NCI-H2107 (cell line): ENCODE measurements around the gene LCN10.

Experiments
- DNase-seq: peaks from one replicate; lab custom pipeline; 2025; lab: John Stamatoyannopoulos, UW

LCN10 gene

DNA sequence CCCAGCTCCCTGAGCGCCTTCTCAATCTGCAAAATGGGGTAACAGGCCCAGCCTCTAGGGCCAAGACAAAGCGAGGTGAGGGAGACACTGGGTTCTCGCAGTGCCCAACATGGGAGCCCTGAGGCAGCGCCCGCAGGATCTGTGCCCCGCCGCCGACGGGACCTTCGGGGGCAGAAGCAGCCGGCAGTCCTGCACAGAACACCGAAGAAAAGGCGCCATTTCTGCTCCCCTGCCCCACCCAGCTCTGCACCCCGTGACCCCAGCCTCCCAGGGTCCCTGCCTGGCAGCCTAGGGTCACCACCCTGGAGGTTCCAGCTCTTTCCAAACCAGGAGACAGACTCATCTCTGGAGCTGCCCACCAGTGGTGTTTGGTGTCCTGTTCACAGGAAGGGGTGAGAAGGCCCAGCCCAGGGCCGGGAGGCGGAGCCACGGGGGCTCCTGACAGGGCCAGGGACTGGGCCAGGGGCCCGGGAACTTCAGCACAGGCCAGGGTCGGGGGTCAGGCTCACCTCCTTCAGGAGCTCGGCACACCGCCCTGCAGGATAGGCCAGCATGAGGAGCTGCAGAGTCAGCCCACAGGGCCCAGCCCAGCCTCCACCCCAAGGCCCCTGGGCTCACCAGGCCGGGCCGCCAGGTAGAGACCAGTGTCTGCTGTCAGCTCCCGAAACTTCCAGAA, 12.0 kb upstream of the LCN10 start:
- no peak for DNase-seq

GRCh38 chr9:136754059-136754572, 11.4 kb upstream of the LCN10 start:
- DNase-seq = no peak

GRCh38 chr9:136753371-136754058, 10.8 kb upstream of the LCN10 start:
- no peak for DNase-seq

- no peak for DNase-seq
Measured at GRCh38 chr9:136751814-136752213, 9.1 kb upstream of the LCN10 start.

DNA sequence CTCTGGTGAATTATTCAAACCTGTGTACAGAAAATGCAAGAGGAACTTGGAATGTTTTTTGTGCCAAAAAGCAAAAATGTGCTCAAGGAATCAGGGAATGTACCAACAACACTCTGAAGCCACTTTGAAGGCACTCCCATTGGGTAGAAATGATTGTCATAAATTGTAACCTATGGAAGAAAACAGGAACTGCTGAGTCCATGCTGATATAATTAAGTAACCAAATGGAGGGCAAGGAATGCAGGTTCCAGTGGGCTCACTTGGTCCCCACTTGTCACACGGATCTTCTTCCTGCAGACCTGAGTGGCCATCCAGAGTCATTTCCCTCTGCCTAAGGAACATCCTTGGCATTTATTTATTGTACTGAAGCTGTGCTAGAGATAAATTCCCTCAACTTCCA, 8.5 kb upstream of the LCN10 start:
- DNase-seq = no peak

DNA sequence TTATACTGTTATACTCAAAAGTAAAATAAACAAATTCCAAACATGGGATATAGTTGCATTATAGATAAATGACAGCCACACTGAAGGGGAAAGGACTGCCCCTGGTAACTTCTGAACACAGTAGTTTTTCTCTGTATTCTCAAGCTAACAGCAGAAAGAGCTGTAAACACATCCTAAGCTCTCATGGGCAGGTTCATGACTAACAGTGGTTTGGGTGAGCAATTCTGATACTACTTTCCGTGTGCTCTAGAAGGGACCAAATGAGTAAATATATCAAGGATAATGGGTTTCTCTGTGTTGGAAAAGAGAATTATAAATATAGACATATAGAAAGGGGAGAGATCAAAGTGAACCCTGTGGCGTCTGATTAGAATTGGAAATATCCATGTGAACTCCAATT, 7.8 kb upstream of the LCN10 start:
- DNase-seq = no peak

- no peak for DNase-seq
Measured at GRCh38 chr9:136748666-136749611, 6.2 kb upstream of the LCN10 start.

- no peak for DNase-seq
Measured at GRCh38 chr9:136748201-136748600, 5.5 kb upstream of the LCN10 start, which contains the start of gene LCN6. LCN6 (minus strand) TSS chr9:136748525; CDS start chr9:136748483, 42 bp downstream.

- DNase-seq = no peak
Measured at GRCh38 chr9:136747161-136748060, 4.7 kb upstream of the LCN10 start.

GRCh38 chr9:136746621-136747020, 3.9 kb upstream of the LCN10 start:
- no peak for DNase-seq

GRCh38 chr9:136746155-136746490, 3.4 kb upstream of the LCN10 start:
- no peak for DNase-seq

- DNase-seq = no peak
Measured at GRCh38 chr9:136745389-136746154, 2.8 kb upstream of the LCN10 start.

DNA sequence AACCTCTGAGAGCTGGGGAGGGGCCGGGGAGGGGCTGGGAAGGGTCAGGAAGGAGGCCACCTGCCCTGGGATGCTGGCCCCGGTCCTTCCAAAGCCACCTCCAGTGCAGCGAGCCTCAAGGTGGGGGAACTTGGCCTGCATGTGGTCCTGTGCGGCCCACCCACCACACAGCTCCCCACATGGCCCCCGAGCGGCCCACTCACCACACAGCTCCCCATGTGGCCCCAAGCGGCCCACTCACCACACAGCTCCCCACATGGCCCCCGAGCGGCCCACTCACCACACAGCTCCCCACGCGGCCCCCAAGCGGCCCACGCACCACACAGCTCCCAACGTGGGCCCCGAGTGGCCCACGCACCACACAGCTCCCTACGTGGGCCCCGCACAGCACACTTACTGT, 2.0 kb upstream of the LCN10 start:
- DNase-seq = no peak

DNA sequence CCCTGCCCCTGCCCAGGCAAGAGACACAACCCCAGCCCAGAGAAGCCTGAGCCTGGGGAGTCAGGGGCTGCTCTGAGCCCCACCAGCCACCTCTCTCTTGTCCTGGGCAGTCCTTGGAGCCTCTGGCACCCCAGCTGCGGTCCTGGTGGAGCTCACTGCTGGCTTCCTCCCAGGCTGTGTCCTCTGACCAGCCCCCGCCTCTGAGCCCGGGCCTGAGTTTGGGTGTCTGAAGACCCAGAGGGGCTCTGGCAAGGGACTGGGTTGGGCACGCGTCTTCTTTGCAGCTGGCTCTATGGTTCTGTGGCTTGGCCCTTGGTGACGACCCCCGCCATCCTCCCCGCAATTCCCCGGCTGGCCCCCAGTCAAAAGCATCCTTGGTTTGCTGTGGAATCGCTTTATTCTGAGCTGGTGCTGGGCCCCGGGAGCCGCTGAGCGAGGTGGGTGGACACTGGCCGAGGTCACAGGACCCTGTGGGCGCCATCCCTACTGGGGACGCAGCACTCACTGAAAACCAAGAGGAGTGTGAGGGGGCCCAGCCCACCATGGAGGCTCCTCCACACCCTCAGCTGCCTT, 985 bp upstream of the LCN10 start:
- no peak for DNase-seq

DNA sequence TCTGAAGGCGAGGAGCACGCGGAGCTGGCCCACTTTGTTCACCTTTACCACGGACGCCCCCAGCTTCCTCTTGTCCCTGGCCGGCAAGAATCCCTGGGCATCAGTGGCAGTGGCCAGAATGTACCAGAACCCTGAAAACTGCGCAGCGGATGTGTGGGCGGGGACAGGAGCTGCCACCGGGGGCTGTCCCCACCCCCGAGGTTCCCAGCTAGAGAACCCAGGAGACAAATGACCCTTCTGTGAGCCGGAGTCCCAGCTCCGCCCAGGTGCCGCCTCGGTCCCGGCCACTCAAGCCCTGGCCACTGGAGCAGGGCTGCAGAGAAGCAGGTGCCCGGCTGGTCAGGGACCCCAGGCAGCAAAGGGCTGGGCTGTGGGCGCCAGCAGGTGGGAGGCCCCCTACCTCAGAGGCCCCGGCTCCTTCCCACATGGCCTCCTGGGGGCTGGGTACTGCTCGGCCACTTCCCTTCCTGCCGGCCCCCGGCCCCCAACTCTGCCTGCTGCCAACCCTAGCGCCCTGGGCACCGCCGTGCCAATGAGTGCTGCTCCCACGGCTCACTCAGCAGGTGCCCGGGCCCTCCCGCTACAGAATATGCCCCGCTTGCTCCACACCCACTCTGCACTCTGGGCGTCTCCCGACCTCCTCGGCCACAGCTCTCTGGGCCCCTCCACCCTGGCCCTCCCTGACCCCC, 713 bp downstream of the LCN10 start:
- no peak for DNase-seq

DNA sequence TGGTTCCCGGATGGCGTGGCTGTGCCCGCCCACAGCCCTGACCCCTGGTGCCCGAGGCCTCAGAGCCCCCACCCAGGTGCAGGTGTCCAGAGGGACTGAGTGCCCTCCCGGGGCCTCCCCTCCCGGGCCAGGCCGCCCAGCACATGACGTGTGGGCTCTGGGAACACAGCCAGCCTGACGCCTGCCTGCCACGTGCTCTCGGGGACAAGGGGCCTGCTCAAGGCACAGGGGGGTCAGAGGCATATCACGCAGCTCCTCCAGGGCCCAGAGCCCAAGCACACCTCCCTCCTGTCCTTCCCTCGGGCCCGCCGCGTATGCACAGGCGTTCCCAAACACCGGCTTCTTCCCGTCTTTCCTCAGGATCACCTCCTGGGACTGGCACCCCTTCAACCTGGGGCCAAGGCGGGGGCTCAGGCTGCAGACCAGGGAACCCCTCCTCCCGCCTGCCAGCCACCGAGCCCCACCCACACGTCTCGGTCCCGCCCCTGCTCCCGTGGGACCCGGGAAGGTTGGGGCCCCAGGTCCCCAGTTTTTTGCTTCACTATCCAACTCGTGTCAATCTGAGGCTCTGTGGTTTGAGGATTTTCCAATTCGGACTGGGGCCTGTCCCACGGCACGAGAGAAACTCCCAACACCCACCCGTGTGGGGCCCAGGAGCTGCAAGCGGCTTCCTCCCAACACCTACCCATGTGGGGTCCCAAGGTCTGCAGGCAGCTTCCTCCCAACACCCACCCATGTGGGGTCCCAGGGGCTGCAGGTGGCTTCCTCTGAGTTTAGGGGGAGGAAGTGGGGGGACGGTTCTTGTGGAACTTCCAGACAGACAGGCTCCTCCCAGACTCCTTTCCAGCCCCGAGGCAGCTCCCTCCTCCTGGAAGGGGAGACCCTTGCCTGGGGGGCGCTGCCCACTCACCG, 1.5 kb downstream of the LCN10 start:
- DNase-seq = no peak

- DNase-seq = no peak
Measured at GRCh38 chr9:136740491-136740890, 2.2 kb downstream of the LCN10 start.

- no peak for DNase-seq
Measured at GRCh38 chr9:136740069-136740468, 2.7 kb downstream of the LCN10 start.

DNA sequence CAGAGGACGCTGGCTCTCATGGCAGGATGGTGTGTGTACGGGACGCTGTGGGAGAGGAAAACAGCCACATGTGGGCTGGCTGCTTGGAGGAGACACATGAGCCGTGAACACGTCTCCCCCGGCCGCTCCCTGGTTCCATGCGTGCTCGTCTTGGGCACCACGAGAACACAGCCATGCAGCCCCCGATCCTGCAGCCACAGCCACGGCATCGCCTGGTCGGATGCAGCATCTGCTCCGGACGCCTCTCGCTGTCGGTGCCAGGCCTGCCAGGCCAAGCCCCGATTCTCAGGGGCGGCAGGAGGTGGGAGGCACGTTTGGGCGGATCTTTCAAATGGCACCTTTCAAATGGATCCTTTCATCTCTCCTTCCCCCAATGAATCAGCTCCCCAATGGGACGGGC, 3.2 kb downstream of the LCN10 start:
- DNase-seq = no peak
